ENCODE data around the gene SELENOT.
"Not testable (repeated sequence)": the region's sequence is repeated elsewhere in the genome, so short reads cannot be mapped to it uniquely, and the experiment has no call there.

The SELENOT gene

GRCh38 chr3:150609988-150610387, 6.9 kb downstream of the SELENOT start:
- DNase-seq: no peak

GRCh38 chr3:150610785-150611184, 7.7 kb downstream of the SELENOT start:
- no peak for DNase-seq

- no peak for DNase-seq
Observed at GRCh38 chr3:150611666-150612065, 8.5 kb downstream of the SELENOT start.

- DNase-seq: no peak
Observed at GRCh38 chr3:150612494-150612893, 9.4 kb downstream of the SELENOT start.

- DNase-seq: no peak
Observed at GRCh38 chr3:150613034-150613433, 9.9 kb downstream of the SELENOT start.

- DNase-seq: no peak
Observed at GRCh38 chr3:150613709-150614480, 10.8 kb downstream of the SELENOT start.

GRCh38 chr3:150620002-150620689, 17.0 kb downstream of the SELENOT start:
- DNase-seq: no peak

GRCh38 chr3:150622955-150623354, 19.8 kb downstream of the SELENOT start:
- not testable (repeated sequence) for DNase-seq

GRCh38 chr3:150623945-150624344, 20.8 kb downstream of the SELENOT start:
- no peak for DNase-seq

GRCh38 chr3:150626148-150626930, 23.2 kb downstream of the SELENOT start:
- DNase-seq: no peak

- no peak for DNase-seq
Observed at GRCh38 chr3:150627557-150627956, 24.4 kb downstream of the SELENOT start.

- no peak for DNase-seq
Observed at GRCh38 chr3:150631515-150632221, 28.5 kb downstream of the SELENOT start.

GRCh38 chr3:150635076-150635475, 32.0 kb downstream of the SELENOT start:
- DNase-seq: no peak

GRCh38 chr3:150635526-150635925, 32.4 kb downstream of the SELENOT start:
- DNase-seq: no peak

GRCh38 chr3:150636258-150636657, 33.1 kb downstream of the SELENOT start:
- no peak for DNase-seq

GRCh38 chr3:150639262-150639661, 36.1 kb downstream of the SELENOT start:
- DNase-seq: no peak

- no peak for DNase-seq
Observed at GRCh38 chr3:150640256-150640655, 37.1 kb downstream of the SELENOT start.

- DNase-seq: no peak
Observed at GRCh38 chr3:150653110-150653561, 50.0 kb downstream of the SELENOT start.

- no peak for DNase-seq
Observed at GRCh38 chr3:150656316-150656715, 53.2 kb downstream of the SELENOT start.

GRCh38 chr3:150662410-150663200, 59.5 kb downstream of the SELENOT start:
- DNase-seq: no peak

- no peak for DNase-seq
Observed at GRCh38 chr3:150663461-150663860, 60.3 kb downstream of the SELENOT start.

GRCh38 chr3:150666167-150666566, 63.0 kb downstream of the SELENOT start:
- DNase-seq: no peak

All from NCI-H345 (cell line).